ENCODE data around the gene COL24A1.
"Not testable (repeated sequence)": the region's sequence is repeated elsewhere in the genome, so short reads cannot be mapped to it uniquely, and the experiment has no call there.

The COL24A1 gene

GRCh38 chr1:86152887-86153286 lies 3.7 kb downstream of the COL24A1 start:
- DNase-seq (ENCODE audit: low spot score): no peak

- DNase-seq (ENCODE audit: low spot score): no peak
Observed at GRCh38 chr1:86151427-86151826, 5.1 kb downstream of the COL24A1 start.

DNA sequence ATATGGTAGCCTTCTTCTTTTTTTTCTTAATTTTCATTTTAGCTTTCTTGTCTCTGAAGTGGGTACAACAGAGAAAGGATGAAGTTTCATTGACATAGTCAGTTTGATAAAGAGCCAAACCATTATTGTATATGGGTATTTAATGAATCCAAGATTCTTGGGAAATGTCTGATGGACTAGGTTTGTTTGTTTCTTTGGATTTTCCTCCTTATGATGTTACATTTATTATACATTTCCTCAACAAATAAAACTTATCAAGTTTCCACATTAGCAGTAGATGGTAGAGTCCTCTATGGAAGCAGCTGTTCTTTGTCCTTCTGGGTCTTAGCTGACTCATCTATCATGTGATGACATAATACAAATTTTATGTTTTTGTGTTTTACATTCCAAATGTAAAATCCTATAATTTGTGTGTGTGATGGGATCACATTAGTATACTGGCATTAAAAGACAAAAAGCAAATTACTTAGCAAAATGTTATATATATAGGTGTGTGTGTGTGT lies 6.0 kb downstream of the COL24A1 start:
- DNase-seq (ENCODE audit: low spot score): no peak

- DNase-seq (ENCODE audit: low spot score): no peak
Observed at GRCh38 chr1:86149591-86149990, 7.0 kb downstream of the COL24A1 start.

GRCh38 chr1:86147755-86148154 lies 8.8 kb downstream of the COL24A1 start:
- no peak for DNase-seq (ENCODE audit: low spot score)

DNA sequence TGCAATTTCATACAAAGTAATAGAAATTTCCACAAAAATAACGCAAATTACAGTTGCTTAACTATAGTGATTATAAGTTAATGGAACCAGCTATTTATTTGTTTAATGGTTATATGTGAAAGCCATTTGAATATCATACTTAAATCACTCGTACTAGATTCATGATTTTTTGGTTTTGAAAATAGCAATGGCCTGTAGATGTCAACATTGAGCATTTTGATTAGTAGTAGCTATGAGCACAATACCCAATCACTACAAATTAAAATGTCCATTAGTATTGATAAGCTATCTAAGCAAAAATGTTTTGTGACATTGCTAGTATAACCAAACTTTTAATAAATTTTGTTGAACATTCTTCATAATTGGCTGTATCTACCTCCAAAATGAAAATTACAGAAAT lies 10.0 kb downstream of the COL24A1 start:
- no peak for DNase-seq (ENCODE audit: low spot score)

GRCh38 chr1:86140281-86140880 lies 16.2 kb downstream of the COL24A1 start:
- DNase-seq (ENCODE audit: low spot score): no peak

DNA sequence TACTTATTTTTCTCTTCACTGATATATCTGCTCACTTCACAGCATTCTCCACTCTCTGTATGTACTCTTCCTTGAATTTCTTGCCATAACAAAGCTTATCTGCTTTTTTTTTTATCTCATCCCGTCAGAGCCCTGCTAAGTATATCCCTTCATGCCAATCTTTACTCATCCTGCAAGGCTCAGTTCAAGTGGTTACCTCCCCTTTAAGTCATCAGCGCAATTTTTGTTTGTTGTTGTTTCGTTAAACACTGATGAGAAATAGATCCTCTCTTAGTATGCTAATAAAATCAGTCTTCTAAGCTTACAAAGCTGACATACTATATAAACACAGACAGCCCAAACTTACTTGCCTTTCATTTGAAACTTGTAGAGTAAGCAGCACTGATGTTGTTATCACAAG lies 17.8 kb downstream of the COL24A1 start:
- DNase-seq (ENCODE audit: low spot score): no peak

DNA sequence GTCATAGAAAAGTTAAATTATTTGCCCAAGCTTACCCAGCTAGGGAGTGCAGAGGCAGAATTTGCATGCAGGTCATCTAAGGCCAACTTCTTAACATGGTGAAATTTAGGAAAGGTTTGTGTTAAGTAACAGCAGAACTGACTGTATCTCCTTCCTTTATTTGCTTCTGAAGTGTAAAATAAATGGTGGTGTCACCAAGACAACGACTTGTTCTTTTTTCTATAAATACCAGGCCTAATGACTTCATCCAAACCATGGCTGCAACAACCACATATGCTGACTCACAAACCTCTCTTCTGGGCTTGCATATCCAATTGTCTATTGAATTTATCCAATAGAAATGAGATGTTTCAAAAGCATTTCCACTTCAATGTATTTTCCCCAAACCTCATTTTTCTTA lies 19.1 kb downstream of the COL24A1 start:
- peak; percentile 32 for DNase-seq (ENCODE audit: low spot score)

DNA sequence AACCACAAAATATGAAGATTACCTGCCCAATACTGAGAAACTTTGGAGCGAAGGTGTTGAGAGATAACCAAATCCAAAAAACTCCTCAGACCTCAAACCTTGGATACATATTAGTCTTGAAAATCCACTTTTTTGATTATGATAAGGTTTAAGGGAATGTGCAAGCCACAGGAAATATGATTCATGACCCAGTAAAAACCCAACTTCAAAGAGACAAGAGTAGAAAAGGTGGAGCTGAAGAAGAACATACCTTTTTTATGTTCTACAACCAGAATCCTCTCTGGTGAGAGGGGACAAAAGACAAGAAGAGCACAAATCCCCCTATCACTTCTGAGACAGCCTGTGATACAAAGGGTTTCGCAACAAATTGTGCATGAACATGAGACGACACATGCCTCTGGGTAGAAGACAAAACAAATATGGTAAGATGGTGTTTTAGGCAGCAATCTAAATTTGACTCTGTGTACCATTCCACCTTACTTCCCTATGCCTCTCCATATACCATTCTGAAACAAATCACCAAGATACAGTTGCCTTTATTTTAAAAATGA lies 37.3 kb downstream of the COL24A1 start:
- no peak for DNase-seq (ENCODE audit: low spot score)

GRCh38 chr1:86114816-86115400 lies 41.7 kb downstream of the COL24A1 start:
- DNase-seq (ENCODE audit: low spot score): no peak

- DNase-seq (ENCODE audit: low spot score): no peak
Observed at GRCh38 chr1:86114236-86114635, 42.3 kb downstream of the COL24A1 start.

DNA sequence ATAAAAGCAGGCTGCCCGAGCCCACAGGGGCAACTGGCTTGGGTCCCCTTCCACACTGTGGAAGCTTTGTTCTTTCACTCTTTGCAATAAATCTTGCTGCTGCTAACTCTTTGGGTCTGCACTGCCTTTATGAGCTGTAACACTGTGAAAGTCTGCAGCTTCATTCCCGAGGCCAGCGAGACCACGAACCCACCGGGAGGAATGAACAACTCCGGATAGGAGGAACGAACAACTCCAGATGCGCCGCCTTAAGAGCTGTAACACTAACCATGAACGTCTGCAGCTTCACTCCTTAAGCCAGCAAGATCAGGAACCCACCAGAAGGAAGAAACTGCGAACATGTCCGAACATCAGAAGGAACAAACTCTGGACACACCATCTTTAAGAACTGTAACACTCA lies 45.0 kb downstream of the COL24A1 start:
- DNase-seq (ENCODE audit: low spot score): not testable (repeated sequence)

GRCh38 chr1:86110451-86111129 lies 46.0 kb downstream of the COL24A1 start:
- DNase-seq (ENCODE audit: low spot score): no peak

- no peak for DNase-seq (ENCODE audit: low spot score)
Observed at GRCh38 chr1:86105533-86105866, 51.1 kb downstream of the COL24A1 start.

- no peak for DNase-seq (ENCODE audit: low spot score)
Observed at GRCh38 chr1:86104606-86105532, 51.7 kb downstream of the COL24A1 start.

- no peak for DNase-seq (ENCODE audit: low spot score)
Observed at GRCh38 chr1:86101616-86102015, 55.0 kb downstream of the COL24A1 start.

GRCh38 chr1:86100401-86100800 lies 56.2 kb downstream of the COL24A1 start:
- DNase-seq (ENCODE audit: low spot score): no peak

GRCh38 chr1:86089765-86090164 lies 66.8 kb downstream of the COL24A1 start:
- DNase-seq (ENCODE audit: low spot score): no peak

DNA sequence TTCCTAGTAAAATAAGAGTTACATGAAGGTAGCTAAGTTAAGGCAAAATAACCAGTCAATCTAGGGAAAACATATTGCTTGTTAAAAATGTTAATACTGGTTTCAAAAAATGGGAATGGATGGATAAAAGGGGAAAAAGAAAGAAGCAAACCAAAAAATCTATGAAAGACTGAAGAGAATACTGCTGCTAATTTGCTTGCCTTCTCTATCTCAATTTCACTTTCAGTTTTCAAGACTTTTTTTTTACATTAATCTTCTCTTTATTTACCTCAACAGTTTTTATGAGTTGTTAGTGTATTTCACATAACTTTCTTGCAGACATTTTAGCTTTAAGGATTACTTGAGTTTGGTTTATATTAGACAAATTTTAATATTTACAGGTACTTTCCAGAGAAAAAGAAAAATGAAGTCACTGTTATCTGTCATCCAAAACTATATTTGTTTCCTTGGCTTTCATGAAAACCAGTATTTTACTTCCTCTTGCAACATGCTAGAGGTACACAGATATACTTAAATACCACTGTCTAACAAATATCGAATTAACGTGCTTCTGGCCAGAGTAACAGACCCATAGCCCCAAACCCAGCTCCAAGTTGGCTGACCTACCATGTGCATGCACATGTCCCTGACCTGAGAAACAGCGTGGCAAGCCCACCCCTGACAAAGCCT lies 70.7 kb downstream of the COL24A1 start:
- DNase-seq (ENCODE audit: low spot score): no peak

DNA sequence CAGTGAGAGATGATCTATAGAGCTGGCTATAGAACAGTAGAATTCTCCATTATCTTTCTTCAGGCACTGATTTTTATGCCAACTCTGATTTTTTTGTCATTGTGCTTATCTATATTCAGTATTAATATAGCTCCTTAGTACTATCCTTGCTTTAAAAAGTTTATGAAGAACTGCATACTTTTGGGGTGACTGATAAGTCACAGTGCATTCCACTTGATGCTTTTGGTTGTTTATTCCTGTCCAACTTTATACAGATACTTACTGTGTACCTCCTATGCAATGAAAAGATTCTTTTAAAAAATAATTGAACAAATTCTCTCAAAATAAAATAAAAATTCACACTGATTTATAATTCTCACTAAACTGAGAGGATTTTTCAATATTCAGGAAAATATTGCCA lies 71.6 kb downstream of the COL24A1 start:
- no peak for DNase-seq (ENCODE audit: low spot score)

DNA sequence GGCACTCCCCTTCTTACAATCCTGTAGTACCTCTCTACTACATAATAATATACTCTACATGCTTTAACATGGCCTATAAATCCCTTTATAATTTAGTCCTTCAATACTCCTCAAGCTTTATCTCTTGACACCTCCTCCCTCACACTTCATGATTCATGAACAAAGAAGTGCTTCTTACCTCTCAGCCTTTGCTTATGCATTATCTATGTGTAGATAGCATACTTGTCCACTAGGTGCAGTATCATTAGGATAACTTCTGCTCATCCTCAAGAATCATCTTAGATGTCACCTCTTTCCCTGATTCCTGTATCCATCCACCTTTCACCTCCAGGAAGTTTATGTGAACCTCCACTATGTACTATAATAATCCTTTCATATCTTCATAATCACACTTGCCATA lies 74.4 kb downstream of the COL24A1 start:
- DNase-seq (ENCODE audit: low spot score): peak; percentile 29

Measured in RKO (cell line).